ENCODE measurements around the gene EDEM3. TPM values are rescaled to one million over a fixed set of nuclear protein-coding genes. Genes with fewer than 3 reads are reported as not detected.
A peak's percentile ranks its signal among the peaks of the same experiment; 100 is the strongest.

Gene EDEM3
- polyA plus RNA-seq = 49.3 and 49.5 TPM in 2 replicates
- 89.6 and 95.2 TPM in 2 replicates for polyA minus RNA-seq

GRCh38 chr1:184754476-184755225, at the start of gene EDEM3:
Gene EDEM3 (minus strand): TSS chr1:184754858. CDS start chr1:184754646, 212 bp downstream.
- Histone ChIP-seq H3K27ac (ENCODE audit: low read length) (peak within 1 kb of the TSS; percentile 92), H3K27me3 (ENCODE audit: insufficient read depth, low read depth, low read length) (no peaks in the 10 kb centered on the region), H3K9me2 (ENCODE audit: insufficient read depth, low read length) (no peaks in the 10 kb centered on the region), H3K4me2 (ENCODE audit: low read length) (peak within 1 kb of the TSS; percentile 97), H4K20me1 (ENCODE audit: insufficient read depth) (no peaks in the 10 kb centered on the region), H3K4me3 (ENCODE audit: low read length) (peak within 1 kb of the TSS; percentile 93), H3F3A (ENCODE audit: insufficient read depth, low read length, poor library complexity, severe bottlenecking) (no peaks in the 10 kb centered on the region), H2AFZ (ENCODE audit: low read depth, low read length) (peak within 1 kb of the TSS; percentile 81), H3K36me3 (ENCODE audit: insufficient read depth, low read length) (no peaks in the 10 kb centered on the region), H3K9me3 (ENCODE audit: low read length) (no peaks in the 10 kb centered on the region), H3K79me2 (replicated peaks; ENCODE audit: insufficient read depth, low read length) (peaks cover 22% of the 10 kb centered on the region), H3K9ac (ENCODE audit: low read length) (peak within 1 kb of the TSS; percentile 87)
- TF ChIP-seq CTCF (IDR thresholded peaks at IDR 0.05; ENCODE audit: poor library complexity, severe bottlenecking) (no peak), POLR2AphosphoS5 (IDR thresholded peaks at IDR 0.05) (peak; percentile 97), MXI1 (conservative IDR thresholded peaks at IDR 0.05; ENCODE audit: poor library complexity, severe bottlenecking) (peak; percentile 75), SMC3 (conservative IDR thresholded peaks at IDR 0.05; ENCODE audit: poor library complexity) (no peak), REST (IDR thresholded peaks at IDR 0.05; ENCODE audit: borderline replicate concordance) (peak; percentile 82), RAD21 (conservative IDR thresholded peaks at IDR 0.05) (no peak), EZH2 (IDR thresholded peaks at IDR 0.05; ENCODE audit: borderline replicate concordance, insufficient read depth, low read length, poor library complexity, severe bottlenecking) (no peak), TAF1 (IDR thresholded peaks at IDR 0.05; ENCODE audit: low read depth) (peak; percentile 70), EP300 (conservative IDR thresholded peaks at IDR 0.05; ENCODE audit: poor library complexity, severe bottlenecking) (peak; percentile 12)

- no peak overlapping the region for H3K4me2 ChIP-seq (ENCODE audit: low read length)
- TF ChIP-seq EZH2 (IDR thresholded peaks at IDR 0.05; ENCODE audit: borderline replicate concordance, insufficient read depth, low read length, poor library complexity, severe bottlenecking) (no peak), EP300 (conservative IDR thresholded peaks at IDR 0.05; ENCODE audit: poor library complexity, severe bottlenecking) (no peak), TAF1 (IDR thresholded peaks at IDR 0.05; ENCODE audit: low read depth) (no peak), REST (IDR thresholded peaks at IDR 0.05; ENCODE audit: borderline replicate concordance) (no peak), MXI1 (conservative IDR thresholded peaks at IDR 0.05; ENCODE audit: poor library complexity, severe bottlenecking) (no peak), CTCF (IDR thresholded peaks at IDR 0.05; ENCODE audit: poor library complexity, severe bottlenecking) (no peak), RAD21 (conservative IDR thresholded peaks at IDR 0.05) (no peak), POLR2AphosphoS5 (IDR thresholded peaks at IDR 0.05) (no peak), SMC3 (conservative IDR thresholded peaks at IDR 0.05; ENCODE audit: poor library complexity) (no peak)
- no peaks in the 10 kb centered on the region for H3K27me3 ChIP-seq (ENCODE audit: insufficient read depth, low read depth, low read length)
- H2AFZ ChIP-seq (ENCODE audit: low read depth, low read length) = no peak overlapping the region
- H3K4me3 ChIP-seq (ENCODE audit: low read length) = no peak overlapping the region
- H3F3A ChIP-seq (ENCODE audit: insufficient read depth, low read length, poor library complexity, severe bottlenecking) = no peaks in the 10 kb centered on the region
- H3K9me2 ChIP-seq (ENCODE audit: insufficient read depth, low read length) = no peaks in the 10 kb centered on the region
- H3K27ac ChIP-seq (ENCODE audit: low read length) = no peak overlapping the region
- H3K79me2 ChIP-seq (replicated peaks; ENCODE audit: insufficient read depth, low read length) = no peaks in the 10 kb centered on the region
- no peak overlapping the region for H3K9ac ChIP-seq (ENCODE audit: low read length)
- H4K20me1 ChIP-seq (ENCODE audit: insufficient read depth) = no peaks in the 10 kb centered on the region
- H3K36me3 ChIP-seq (ENCODE audit: insufficient read depth, low read length) = no peaks in the 10 kb centered on the region
- H3K9me3 ChIP-seq (ENCODE audit: low read length) = no peaks in the 10 kb centered on the region
Measured at GRCh38 chr1:184804220-184804619, 49.6 kb upstream of the EDEM3 start.
